ENCODE measurements around the gene BCOR.

- TF ChIP-seq KDM4B (IDR thresholded peaks at IDR 0.05; ENCODE audit: borderline replicate concordance in 2 of 2, low read depth in 1 of 2): no peak
- no peak for TF ChIP-seq ZBTB33 (CRISPR knock-in tag; IDR thresholded peaks at IDR 0.05)
- TF ChIP-seq YY1 (IDR thresholded peaks at IDR 0.05; ENCODE audit: borderline replicate concordance in 1 of 3, control insufficient read depth in 1 of 3, extremely low read depth in 1 of 3, insufficient read depth in 3 of 3, insufficient read length in 1 of 3, insufficient replicate concordance in 2 of 3, low read depth in 1 of 3, low read length in 2 of 3): no peak
- TF ChIP-seq NFIC (IDR thresholded peaks at IDR 0.05): no peak
- no peak for TF ChIP-seq CTCF (IDR thresholded peaks at IDR 0.05 in 2 of 3, conservative IDR thresholded peaks at IDR 0.05 in 1 of 3; ENCODE audit: insufficient read depth in 2 of 3, low read depth in 1 of 3, low read length in 3 of 3)
- no peak for TF ChIP-seq BRD4 (IDR thresholded peaks at IDR 0.05)
- TF ChIP-seq SP2 (IDR thresholded peaks at IDR 0.05; ENCODE audit: extremely low read depth, low read depth, low read length, poor library complexity, severe bottlenecking): no peak
- no peak for TF ChIP-seq CHD7 (IDR thresholded peaks at IDR 0.05; ENCODE audit: low read depth, low read length)
These were observed 89.7 kb downstream of the BCOR start for GRCh38 chrX:40007756-40008705.
